Naive thymus-derived CD4-positive, alpha-beta T cell (primary cell): ENCODE results near the gene GPX8. TPM values are rescaled to one million over a fixed set of nuclear protein-coding genes. Genes with fewer than 3 reads are reported as not detected.

Experiments
- ATAC-seq: fragments of 150-1000 bp; cut with Tn5 transposase; 2 replicates; pipeline ENCODE4 v1.10.0; 2021; ENCODE audit warnings: mild to moderate bottlenecking, moderate library complexity
- CTCF ChIA-PET: fragments of 350-600 bp; sonication (Branson Sonifier 250); formaldehyde crosslinking; loops from one replicate; lab custom pipeline; 2021; ENCODE audit warnings: antibody characterized with exemption; lab: Charles Lee
- POLR2A ChIA-PET: fragments of 350-600 bp; sonication (Branson Sonifier 250); formaldehyde crosslinking; loops from one replicate; lab custom pipeline; 2021; ENCODE audit warnings: antibody characterized with exemption, inconsistent platforms; lab: Charles Lee
- DNase-seq, 9 donors: peaks; one replicate each; pipeline versions ENCODE4 v3.0.0 to v3.0.0-alpha.2; 2020 to 2022; ENCODE audit warnings: mixed read lengths in 1 of 9
- H3K27ac ChIP-seq: one replicate; pipeline ENCODE4 v1.7.0; 2013; ENCODE audit warnings: mild to moderate bottlenecking, low read depth, low read length, moderate library complexity
- H3K27me3 ChIP-seq, 2 donors: one replicate each; pipeline ENCODE4 v1.7.0; 2013; ENCODE audit warnings: low read length in 2 of 2, mild to moderate bottlenecking in 2 of 2, moderate library complexity in 2 of 2; ENCODE audit not compliant: control insufficient read depth in 2 of 2, insufficient read depth in 2 of 2
- H3K36me3 ChIP-seq, 3 experiments: 1 replicate in 2 of 3; 2 replicates in 1 of 3; pipeline ENCODE4 v1.7.0; 2013; ENCODE audit warnings: low read length in 3 of 3, mild to moderate bottlenecking in 3 of 3, moderate library complexity in 1 of 3; ENCODE audit not compliant: insufficient read depth in 3 of 3, control insufficient read depth in 2 of 3
- H3K4me1 ChIP-seq, 2 donors: one replicate each; pipeline ENCODE4 v1.7.0; 2013; ENCODE audit warnings: low read length in 2 of 2, mild to moderate bottlenecking in 2 of 2, moderate library complexity in 1 of 2; ENCODE audit not compliant: control insufficient read depth in 2 of 2, insufficient read depth in 2 of 2
- H3K4me3 ChIP-seq: 2 replicates; pipeline ENCODE4 v1.7.0; 2013; ENCODE audit warnings: mild to moderate bottlenecking, low read length
- H3K9me3 ChIP-seq, 3 experiments: 1 replicate in 2 of 3; 2 replicates in 1 of 3; pipeline ENCODE4 v1.7.0; 2013; ENCODE audit warnings: low read length in 3 of 3; ENCODE audit not compliant: control insufficient read depth in 2 of 3
- H3K27ac Mint-ChIP-seq, 9 donors: one replicate each; pipeline ENCODE4 v1.8.0; 2020 to 2022; ENCODE audit warnings: mixed read lengths in 9 of 9, mild to moderate bottlenecking in 8 of 9, moderate library complexity in 5 of 9, inconsistent platforms in 2 of 9
- H3K27me3 Mint-ChIP-seq, 5 donors: one replicate each; pipeline ENCODE4 v1.8.0; 2021 to 2022; ENCODE audit warnings: mixed read lengths in 5 of 5, mild to moderate bottlenecking in 1 of 5
- H3K36me3 Mint-ChIP-seq, 5 donors: one replicate each; pipeline ENCODE4 v1.8.0; 2020 to 2022; ENCODE audit warnings: mixed read lengths in 5 of 5, mild to moderate bottlenecking in 3 of 5, inconsistent platforms in 1 of 5
- H3K4me1 Mint-ChIP-seq, 7 donors: one replicate each; pipeline ENCODE4 v1.8.0; 2020 to 2022; ENCODE audit warnings: mixed read lengths in 7 of 7, mild to moderate bottlenecking in 3 of 7, inconsistent platforms in 1 of 7
- H3K4me3 Mint-ChIP-seq, 10 donors: one replicate each; pipeline ENCODE4 v1.8.0; 2020 to 2022; ENCODE audit warnings: mild to moderate bottlenecking in 10 of 10, mixed read lengths in 10 of 10, moderate library complexity in 6 of 10, inconsistent platforms in 2 of 10
- H3K9me3 Mint-ChIP-seq, 11 donors: one replicate each; pipeline ENCODE4 v1.8.0; 2020 to 2022; ENCODE audit warnings: mixed read lengths in 11 of 11, mild to moderate bottlenecking in 4 of 11, inconsistent platforms in 1 of 11, moderate library complexity in 1 of 11
- intact Hi-C, 2 donors: fragments of 100-400 bp; cut with micrococcal nuclease; formaldehyde crosslinking; loops; one replicate each; pipeline ENCODE4 v1.15.1; 2023
- polyA plus RNA-seq, 2 donors: library from polyadenylated mRNA; unstranded; fragments of 300-500 nt; fragmentation: Illumina TruSeq; gene quantifications; one replicate each; pipeline ENCODE4 v1.2.3, GENCODE V29; 2021
- total RNA-seq, 6 experiments: library from RNA in 5 of 6; stranded (reverse) in 5 of 6; gene quantifications; 1 replicate in 5 of 6; 2 replicates in 1 of 6; pipeline ENCODE4 v1.2.3 and lab custom pipeline; 2021 to 2026

The GPX8 gene
- total and polyA plus RNA-seq, 7 experiments from 2014 or later: not detected

GRCh38 chr5:55134053-55134722, 25.8 kb upstream of the GPX8 start:
- Histone ChIP-seq H3K4me3 (no peak overlapping the region), H3K36me3 (no peaks in the 10 kb centered on the region), H3K4me1 (peaks cover 3 to 11% of the 10 kb centered on the region in 2 donors), H3K9me3 (peaks cover 0 to 13% (median 0%) of the 10 kb centered on the region in 3 experiments), H3K27me3 (no peaks in the 10 kb centered on the region), H3K27ac (no peak overlapping the region)
- no peak for ATAC-seq
- Mint-ChIP-seq H3K36me3 (peaks cover 0 to 28% (median 12%) of the 10 kb centered on the region in 5 donors), H3K27me3 (peaks cover 0 to 19% (median 0%) of the 10 kb centered on the region in 5 donors), H3K4me3 (peak overlapping the region in 1 of 10 donors; percentile 31), H3K9me3 (peaks cover 4 to 32% (median 15%) of the 10 kb centered on the region in 11 donors), H3K4me1 (peaks cover 10 to 26% (median 17%) of the 10 kb centered on the region in 7 donors), H3K27ac (peak overlapping the region in 1 of 9 donors; percentile 19)
- intact Hi-C loops: no loop called here
- DNase-seq: no peak
- ChIA-PET CTCF (interaction anchor here (2.5 kb wide), 1 partner anchor 12 kb away, joined by 7 read pairs; no protein-coding TSS in a partner anchor), POLR2A (interaction anchor here (0.9 kb wide), 1 partner anchor 38 kb away, joined by 5 read pairs; no protein-coding TSS in a partner anchor)

DNA sequence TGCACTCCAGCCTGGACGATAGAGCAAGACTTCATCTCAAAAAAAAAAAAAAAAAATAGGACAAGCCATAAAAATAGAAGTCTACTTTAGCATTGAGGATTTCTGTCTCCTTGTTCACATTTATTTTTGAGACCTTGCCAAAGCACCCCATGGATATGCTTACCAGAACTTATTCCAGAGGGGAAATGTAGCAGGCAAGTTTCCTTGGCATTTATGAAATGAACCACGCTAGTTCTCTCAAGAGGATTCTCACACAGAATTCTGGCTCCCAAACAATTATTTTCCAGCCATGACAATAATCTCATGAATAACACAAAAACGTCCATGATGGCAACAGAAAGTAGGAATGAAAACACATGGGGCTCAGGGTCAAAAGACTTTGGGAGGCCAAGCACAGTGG, 23.4 kb upstream of the GPX8 start:
- ChIA-PET POLR2A (no interaction called here), CTCF (interaction anchor here (0.6 to 1.6 kb wide), 2 partner anchors 17 to 192 kb away, joined by 3 to 4 read pairs; no protein-coding TSS in a partner anchor)
- no peak for ATAC-seq
- H3K4me3 ChIP-seq: no peak overlapping the region
- Mint-ChIP-seq H3K9me3 (peaks cover 0 to 10% (median 4%) of the 10 kb centered on the region in 11 donors), H3K27me3 (peaks cover 0 to 16% (median 0%) of the 10 kb centered on the region in 5 donors), H3K36me3 (peaks cover 0 to 23% (median 1%) of the 10 kb centered on the region in 5 donors), H3K4me3 (no peak overlapping the region), H3K4me1 (peaks cover 13 to 37% (median 25%) of the 10 kb centered on the region in 7 donors), H3K27ac (no peak overlapping the region)
- H3K27me3 ChIP-seq: no peaks in the 10 kb centered on the region
- no peaks in the 10 kb centered on the region for H3K9me3 ChIP-seq
- peaks cover 3 to 15% of the 10 kb centered on the region in 2 donors for H3K4me1 ChIP-seq
- H3K36me3 ChIP-seq: no peaks in the 10 kb centered on the region
- H3K27ac ChIP-seq: no peak overlapping the region
- DNase-seq: no peak
- intact Hi-C loops: no loop called here

- intact Hi-C loops: loop anchor here in 1 of 2 donors (5.0 kb wide), 1 partner anchor 104 kb away; no protein-coding TSS in a partner anchor
These were observed 18.9 kb upstream of the GPX8 start for GRCh38 chr5:55140908-55141665.

GRCh38 chr5:55141945-55142690, 17.9 kb upstream of the GPX8 start:
- Mint-ChIP-seq H3K4me3 (peak overlapping the region in 2 of 10 donors; percentile 2 to 46), H3K27ac (peak overlapping the region in 2 of 9 donors; percentile 7 to 21), H3K9me3 (peaks cover 0 to 3% (median 0%) of the 10 kb centered on the region in 11 donors), H3K36me3 (peaks cover 0 to 41% (median 0%) of the 10 kb centered on the region in 5 donors), H3K4me1 (peaks cover 17 to 58% (median 31%) of the 10 kb centered on the region in 7 donors), H3K27me3 (peaks cover 0 to 45% (median 0%) of the 10 kb centered on the region in 5 donors)
- Histone ChIP-seq H3K9me3 (no peaks in the 10 kb centered on the region), H3K36me3 (no peaks in the 10 kb centered on the region), H3K27me3 (no peaks in the 10 kb centered on the region), H3K4me3 (peak overlapping the region; percentile 0), H3K27ac (no peak overlapping the region), H3K4me1 (peaks cover 5 to 18% of the 10 kb centered on the region in 2 donors)
- DNase-seq (peak in 3 of 9 donors; percentile 2 to 15 (median 10)), ATAC-seq (peak; percentile 29)
- intact Hi-C loops: loop anchor here (2.0 to 5.0 kb wide), 2 partner anchors 45 to 105 kb away; no protein-coding TSS in a partner anchor
- CTCF ChIA-PET: interaction anchor here (1.3 to 3.1 kb wide), 3 partner anchors 12 to 198 kb away, joined by 4 to 18 read pairs (median 5); partner anchors contain the start of gene GPX8
- POLR2A ChIA-PET: interaction anchor here (0.9 to 1.2 kb wide), 3 partner anchors 46 to 250 kb away, joined by 3 to 4 read pairs (median 3); no protein-coding TSS in a partner anchor

More at GRCh38 chr5:55140908-55141665, 18.9 kb upstream of the GPX8 start:
- POLR2A ChIA-PET: interaction anchor here (1.2 kb wide), 1 partner anchor 104 kb away, joined by 4 read pairs; no protein-coding TSS in a partner anchor
- Mint-ChIP-seq H3K27me3 (peaks cover 0 to 40% (median 0%) of the 10 kb centered on the region in 5 donors), H3K9me3 (peaks cover 0 to 3% (median 0%) of the 10 kb centered on the region in 11 donors), H3K27ac (peak overlapping the region in 1 of 9 donors; percentile 21), H3K4me3 (peak overlapping the region in 1 of 10 donors; percentile 3), H3K4me1 (peaks cover 12 to 51% (median 25%) of the 10 kb centered on the region in 7 donors), H3K36me3 (peaks cover 0 to 41% (median 0%) of the 10 kb centered on the region in 5 donors)
- no peaks in the 10 kb centered on the region for H3K27me3 ChIP-seq
- no peaks in the 10 kb centered on the region for H3K9me3 ChIP-seq
- DNase-seq (no peak), ATAC-seq (no peak)
- CTCF ChIA-PET: interaction anchor here (0.6 to 3.1 kb wide), 5 partner anchors 11 to 236 kb away, joined by 3 to 18 read pairs (median 4); partner anchors contain the start of gene GPX8
- no peak overlapping the region for H3K27ac ChIP-seq
- H3K4me3 ChIP-seq: no peak overlapping the region
- H3K36me3 ChIP-seq: no peaks in the 10 kb centered on the region
- H3K4me1 ChIP-seq: peaks cover 0 to 13% of the 10 kb centered on the region in 2 donors

DNA sequence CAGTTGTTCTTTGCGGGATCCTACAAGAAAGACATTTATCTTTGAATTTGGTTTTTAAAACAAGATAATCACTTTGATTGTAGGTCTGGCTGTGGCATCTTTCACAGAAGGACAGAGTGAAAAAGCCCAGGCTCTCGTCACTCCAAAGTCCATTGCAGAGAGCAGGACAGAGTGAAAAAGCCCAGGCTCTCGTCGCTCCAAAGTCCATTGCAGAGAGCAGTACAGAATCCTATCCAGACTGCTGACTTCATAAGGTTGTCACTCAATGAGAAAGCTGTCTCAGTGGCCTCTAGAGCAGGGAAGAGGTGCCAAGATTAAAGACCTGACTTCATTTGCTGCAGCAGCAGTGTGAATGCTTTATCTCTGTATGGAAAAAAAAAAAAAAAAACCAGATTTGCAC, 16.3 kb upstream of the GPX8 start:
- Mint-ChIP-seq H3K27me3 (peaks cover 0 to 44% (median 0%) of the 10 kb centered on the region in 5 donors), H3K4me3 (no peak overlapping the region), H3K36me3 (peaks cover 0 to 36% (median 0%) of the 10 kb centered on the region in 5 donors), H3K9me3 (no peaks in the 10 kb centered on the region), H3K27ac (no peak overlapping the region), H3K4me1 (peaks cover 17 to 53% (median 31%) of the 10 kb centered on the region in 7 donors)
- H3K27me3 ChIP-seq: no peaks in the 10 kb centered on the region
- H3K27ac ChIP-seq: no peak overlapping the region
- ATAC-seq (no peak), DNase-seq (no peak)
- no peaks in the 10 kb centered on the region for H3K36me3 ChIP-seq
- peaks cover 5 to 18% of the 10 kb centered on the region in 2 donors for H3K4me1 ChIP-seq
- ChIA-PET POLR2A (interaction anchor here (1.0 kb wide), 1 partner anchor 248 kb away, joined by 3 read pairs; no protein-coding TSS in a partner anchor), CTCF (interaction anchor here (0.8 to 3.8 kb wide), 4 partner anchors 40 to 1567 kb away, joined by 3 to 61 read pairs (median 14); partner anchors contain the start of gene GZMA)
- no peaks in the 10 kb centered on the region for H3K9me3 ChIP-seq
- no peak overlapping the region for H3K4me3 ChIP-seq
- intact Hi-C loops: loop anchor here (2.0 to 5.0 kb wide), 2 partner anchors 47 to 106 kb away; no protein-coding TSS in a partner anchor
